GM21381 (cell line): Measurements from ENCODE around the gene CNDP2.
"Not testable (repeated sequence)": the region's sequence is repeated elsewhere in the genome, so short reads cannot be mapped to it uniquely, and the experiment has no call there.

ENCODE experiments used
- ATAC-seq: cut with Tn5 transposase; IDR thresholded peaks from one replicate; pipeline ENCODE4 v1.9.1; 2021; ENCODE audit warnings: mild to moderate bottlenecking, moderate library complexity; ENCODE audit not compliant: unreplicated experiment

Gene CNDP2

DNA sequence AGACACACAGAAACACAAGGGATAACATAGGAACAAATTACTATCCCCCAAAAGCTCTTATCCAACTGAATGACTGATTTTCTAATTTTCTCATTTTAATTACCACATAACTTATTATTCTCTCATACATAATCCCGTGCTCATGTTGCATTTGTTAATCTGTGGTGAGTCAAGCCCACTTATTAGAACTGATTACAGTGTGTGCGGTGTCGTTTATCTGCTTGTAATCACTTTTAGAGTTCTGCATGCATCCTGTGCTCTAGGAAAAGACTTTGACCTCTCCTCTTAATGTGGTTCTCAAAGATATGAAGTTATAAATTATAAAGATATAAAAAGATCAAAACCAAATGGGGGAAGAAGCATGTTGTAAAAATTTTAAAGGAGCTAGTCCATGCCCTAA is 67.8 kb downstream of the CNDP2 start:
- no peak for ATAC-seq

DNA sequence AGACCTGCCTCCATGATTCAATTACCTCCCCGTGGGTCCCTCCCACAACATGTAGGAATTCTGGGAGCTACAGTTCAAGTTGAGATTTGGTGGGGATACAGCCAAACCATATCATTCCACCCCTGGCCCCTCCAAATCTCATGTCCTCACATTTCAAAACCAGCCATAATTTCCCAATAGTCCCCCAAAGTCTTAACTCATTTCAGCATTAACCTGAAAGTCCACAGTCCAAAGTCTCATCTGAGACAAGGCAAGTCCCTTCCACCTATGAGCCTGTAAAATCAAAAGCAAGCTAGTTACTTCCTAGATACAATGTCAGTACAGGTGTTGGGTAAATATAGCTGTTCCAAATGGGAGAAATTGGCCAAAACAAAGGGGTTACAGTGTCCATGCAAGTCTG is 69.0 kb downstream of the CNDP2 start:
- not testable (repeated sequence) for ATAC-seq

DNA sequence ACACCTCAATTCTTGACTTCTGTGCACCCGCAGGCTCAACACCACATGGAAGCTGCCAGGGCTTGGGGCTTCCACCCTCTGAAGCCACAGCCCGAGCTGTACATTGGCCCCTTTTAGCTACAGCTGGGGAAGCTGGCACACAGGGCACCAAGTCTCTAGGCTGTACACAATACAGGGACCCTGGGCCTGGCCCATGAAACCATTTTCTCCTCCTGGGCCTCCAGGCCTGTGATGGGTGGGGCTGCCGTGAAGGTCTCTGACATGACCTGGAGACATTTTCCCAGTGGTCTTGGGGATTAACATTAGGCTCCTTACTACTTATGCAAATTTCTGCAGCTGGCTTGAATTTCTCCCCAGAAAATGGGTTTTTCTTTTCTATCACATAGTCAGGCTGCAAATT is 69.8 kb downstream of the CNDP2 start:
- ATAC-seq, result not testable (repeated sequence)

DNA sequence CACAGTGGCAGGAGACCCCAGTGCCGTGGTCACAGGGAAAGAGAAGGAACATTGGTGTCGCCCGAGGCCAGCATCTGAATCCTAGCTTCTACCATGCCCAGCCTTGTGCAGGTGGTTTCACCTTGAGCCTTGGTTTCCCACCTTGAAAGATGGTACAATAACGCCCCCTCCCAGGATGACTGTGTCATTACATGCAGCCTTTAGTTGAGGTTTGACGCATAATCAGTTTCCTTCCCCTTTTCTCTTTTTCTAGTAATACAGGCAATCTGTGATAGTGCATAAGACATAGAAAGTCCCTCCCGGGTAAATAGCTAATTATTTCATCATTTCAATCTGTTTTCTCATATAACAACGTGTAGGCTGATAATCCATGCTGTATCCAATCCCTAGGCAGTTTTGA is 71.7 kb downstream of the CNDP2 start:
- ATAC-seq, result no peak

DNA sequence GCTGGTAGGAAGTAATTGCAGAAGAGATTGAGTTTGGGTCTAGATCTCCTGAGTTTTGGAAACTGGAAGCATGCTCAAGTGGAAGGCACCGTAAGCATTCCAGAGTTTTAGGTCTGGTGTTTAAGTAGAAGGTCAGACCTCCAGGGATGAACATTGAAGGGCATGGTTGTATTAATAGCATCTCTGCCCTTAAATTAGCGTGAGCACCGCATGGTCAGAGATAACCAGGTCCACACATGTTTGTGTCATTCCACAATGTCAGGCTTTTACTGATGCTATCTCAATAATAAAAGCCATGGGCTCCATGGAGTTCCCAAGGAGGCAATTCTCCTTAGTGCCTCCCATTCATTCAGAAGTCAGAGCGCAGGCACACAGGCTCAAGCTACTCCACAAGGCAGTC is 73.2 kb downstream of the CNDP2 start:
- ATAC-seq, result no peak

DNA sequence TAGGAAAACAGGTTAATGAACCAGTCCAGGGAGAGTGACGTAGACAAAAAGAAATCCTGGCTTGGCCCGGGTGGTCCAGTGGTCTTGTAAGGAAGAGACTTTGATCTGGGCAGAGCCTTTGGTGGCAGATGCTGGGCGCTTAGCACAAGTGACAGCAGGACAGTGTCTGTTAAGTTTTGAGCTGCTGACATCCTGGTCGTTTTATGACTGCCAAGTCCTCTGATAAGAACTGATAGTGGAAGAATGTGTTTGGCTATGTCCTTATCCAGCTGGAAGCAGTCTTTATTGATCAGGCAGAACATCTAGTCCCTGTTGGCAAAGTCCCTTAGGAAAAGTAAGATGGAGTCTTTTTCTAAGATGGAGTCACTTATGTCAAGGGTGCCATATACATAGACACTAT is 74.1 kb downstream of the CNDP2 start:
- no peak for ATAC-seq

DNA sequence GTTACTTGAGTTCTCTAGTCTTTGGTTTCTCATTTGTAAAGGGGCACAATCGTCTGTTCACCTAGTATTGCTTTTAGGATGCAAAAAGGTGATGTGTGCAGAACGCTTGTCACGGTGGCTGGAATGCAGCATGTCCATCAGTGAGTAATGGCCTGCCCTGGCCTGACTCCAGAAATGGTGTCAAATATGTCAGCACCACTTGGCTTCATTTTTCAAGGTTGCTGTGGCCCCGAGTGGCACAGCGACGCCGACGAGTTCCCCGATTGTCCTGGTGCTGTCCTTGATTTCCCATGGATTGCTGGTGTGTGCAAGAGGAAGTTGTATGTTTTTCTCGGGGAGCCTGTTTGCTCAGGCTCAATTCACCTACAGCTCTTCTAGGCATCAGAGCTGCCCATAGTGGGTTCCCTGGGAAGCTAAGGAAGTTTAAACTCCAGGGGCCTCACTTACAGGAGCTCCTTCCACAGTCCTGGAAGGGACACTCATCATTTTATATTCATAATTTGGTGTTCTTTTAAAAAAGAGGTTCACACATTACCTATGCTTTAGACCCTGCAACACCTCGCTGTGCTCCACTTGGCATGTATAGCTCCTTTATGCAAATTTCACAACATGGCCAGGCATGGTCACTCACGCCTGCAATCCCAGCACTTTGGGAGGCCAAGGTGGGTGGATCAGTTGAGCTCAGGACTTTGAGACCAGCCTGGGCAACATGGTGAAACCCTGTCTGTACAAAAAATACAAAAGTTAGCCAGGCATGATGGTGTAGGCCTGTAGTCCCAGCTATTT is 75.9 kb downstream of the CNDP2 start:
- no peak for ATAC-seq

DNA sequence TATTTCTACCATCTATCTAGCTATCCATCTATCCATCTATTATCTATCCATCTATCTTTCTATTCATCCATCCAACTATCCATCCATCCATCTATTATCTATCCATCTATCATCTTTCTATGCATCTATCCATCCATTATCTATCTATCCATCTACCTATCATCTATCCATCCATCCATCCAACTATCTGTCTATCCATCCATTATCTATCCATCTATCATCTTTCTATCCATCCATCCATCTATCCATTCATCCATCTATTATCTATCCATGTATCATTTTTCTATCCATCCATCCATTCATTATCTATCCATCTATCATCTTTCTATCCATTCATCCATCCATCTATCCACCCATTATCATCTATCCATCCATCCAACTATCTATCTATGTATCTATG is 76.9 kb downstream of the CNDP2 start:
- ATAC-seq, result no peak
